ENCODE measurements around the gene GGA3.

GGA3 gene

GRCh38 chr17:75231071-75231470 is 30.3 kb downstream of the GGA3 start:
- TF ChIP-seq CTCF (IDR thresholded peaks at IDR 0.05; ENCODE audit: low read length) (no peak), EZH2 (IDR thresholded peaks at IDR 0.05; ENCODE audit: borderline replicate concordance, low read length) (no peak)
- Histone ChIP-seq H4K20me1 (ENCODE audit: insufficient read depth, low read length) (no peaks in the 10 kb centered on the region), H3K9me2 (ENCODE audit: low read depth, low read length) (no peaks in the 10 kb centered on the region), H3K36me3 (ENCODE audit: insufficient read depth, low read length) (peaks cover 90% of the 10 kb centered on the region), H3K27me3 (ENCODE audit: insufficient read depth, low read length) (no peaks in the 10 kb centered on the region), H3K9me3 (ENCODE audit: low read length) (no peaks in the 10 kb centered on the region), H2AFZ (ENCODE audit: low read length) (no peak overlapping the region), H3K4me1 (ENCODE audit: insufficient read depth, low read length, severe bottlenecking) (no peaks in the 10 kb centered on the region), H3K79me2 (ENCODE audit: insufficient read depth, low read length) (no peaks in the 10 kb centered on the region), H3F3A (ENCODE audit: insufficient read depth, low read length) (no peaks in the 10 kb centered on the region), H3K9ac (ENCODE audit: low read length) (no peak overlapping the region), H3K4me2 (ENCODE audit: low read length) (no peak overlapping the region), H3K4me3 (ENCODE audit: low read depth, low read length, poor library complexity, severe bottlenecking) (no peak overlapping the region), H3K27ac (ENCODE audit: low read depth, low read length, poor library complexity, severe bottlenecking) (no peak overlapping the region)

GRCh38 chr17:75228847-75229246 is 32.6 kb downstream of the GGA3 start:
- no peak overlapping the region for H3K27ac ChIP-seq (ENCODE audit: low read depth, low read length, poor library complexity, severe bottlenecking)
- no peak overlapping the region for H3K4me2 ChIP-seq (ENCODE audit: low read length)
- no peak overlapping the region for H3K4me3 ChIP-seq (ENCODE audit: low read depth, low read length, poor library complexity, severe bottlenecking)
- H3K9ac ChIP-seq (ENCODE audit: low read length) = no peak overlapping the region
- H2AFZ ChIP-seq (ENCODE audit: low read length) = no peak overlapping the region
- no peaks in the 10 kb centered on the region for H4K20me1 ChIP-seq (ENCODE audit: insufficient read depth, low read length)
- TF ChIP-seq EZH2 (IDR thresholded peaks at IDR 0.05; ENCODE audit: borderline replicate concordance, low read length) (no peak), CTCF (IDR thresholded peaks at IDR 0.05; ENCODE audit: low read length) (no peak)
- H3K36me3 ChIP-seq (ENCODE audit: insufficient read depth, low read length) = peaks cover 91% of the 10 kb centered on the region
- H3K9me2 ChIP-seq (ENCODE audit: low read depth, low read length) = no peaks in the 10 kb centered on the region
- no peaks in the 10 kb centered on the region for H3K9me3 ChIP-seq (ENCODE audit: low read length)
- no peaks in the 10 kb centered on the region for H3F3A ChIP-seq (ENCODE audit: insufficient read depth, low read length)
- no peaks in the 10 kb centered on the region for H3K27me3 ChIP-seq (ENCODE audit: insufficient read depth, low read length)
- no peaks in the 10 kb centered on the region for H3K4me1 ChIP-seq (ENCODE audit: insufficient read depth, low read length, severe bottlenecking)
- H3K79me2 ChIP-seq (ENCODE audit: insufficient read depth, low read length) = no peaks in the 10 kb centered on the region

GRCh38 chr17:75228305-75228704 is 33.1 kb downstream of the GGA3 start:
- Histone ChIP-seq H3K36me3 (ENCODE audit: insufficient read depth, low read length) (peaks cover 89% of the 10 kb centered on the region), H3F3A (ENCODE audit: insufficient read depth, low read length) (no peaks in the 10 kb centered on the region), H4K20me1 (ENCODE audit: insufficient read depth, low read length) (no peaks in the 10 kb centered on the region), H3K9me3 (ENCODE audit: low read length) (no peaks in the 10 kb centered on the region), H3K4me2 (ENCODE audit: low read length) (no peak overlapping the region), H3K79me2 (ENCODE audit: insufficient read depth, low read length) (no peaks in the 10 kb centered on the region), H3K4me1 (ENCODE audit: insufficient read depth, low read length, severe bottlenecking) (no peaks in the 10 kb centered on the region), H3K4me3 (ENCODE audit: low read depth, low read length, poor library complexity, severe bottlenecking) (no peak overlapping the region), H3K9ac (ENCODE audit: low read length) (no peak overlapping the region), H3K9me2 (ENCODE audit: low read depth, low read length) (no peaks in the 10 kb centered on the region), H3K27me3 (ENCODE audit: insufficient read depth, low read length) (no peaks in the 10 kb centered on the region), H2AFZ (ENCODE audit: low read length) (no peak overlapping the region), H3K27ac (ENCODE audit: low read depth, low read length, poor library complexity, severe bottlenecking) (no peak overlapping the region)
- no peak for TF ChIP-seq CTCF (IDR thresholded peaks at IDR 0.05; ENCODE audit: low read length)
- TF ChIP-seq EZH2 (IDR thresholded peaks at IDR 0.05; ENCODE audit: borderline replicate concordance, low read length) = no peak

All from OCI-LY1 (cell line).